Naive thymus-derived CD4-positive, alpha-beta T cell (primary cell): ENCODE data around the gene SORL1. TPM values are rescaled to one million over a fixed set of nuclear protein-coding genes. Genes with fewer than 3 reads are reported as not detected.

Experiments
- ATAC-seq: fragments of 150-1000 bp; cut with Tn5 transposase; 2 replicates; pipeline ENCODE4 v1.10.0; 2021; ENCODE audit warnings: mild to moderate bottlenecking, moderate library complexity
- CTCF ChIA-PET: fragments of 350-600 bp; sonication (Branson Sonifier 250); formaldehyde crosslinking; loops from one replicate; lab custom pipeline; 2021; ENCODE audit warnings: antibody characterized with exemption; lab: Charles Lee
- POLR2A ChIA-PET: fragments of 350-600 bp; sonication (Branson Sonifier 250); formaldehyde crosslinking; loops from one replicate; lab custom pipeline; 2021; ENCODE audit warnings: antibody characterized with exemption, inconsistent platforms; lab: Charles Lee
- DNase-seq, 9 donors: peaks; one replicate each; pipeline versions ENCODE4 v3.0.0 to v3.0.0-alpha.2; 2020 to 2022; ENCODE audit warnings: mixed read lengths in 1 of 9
- H3K27ac ChIP-seq: one replicate; pipeline ENCODE4 v1.7.0; 2013; ENCODE audit warnings: mild to moderate bottlenecking, low read depth, low read length, moderate library complexity
- H3K27me3 ChIP-seq, 2 donors: one replicate each; pipeline ENCODE4 v1.7.0; 2013; ENCODE audit warnings: low read length in 2 of 2, mild to moderate bottlenecking in 2 of 2, moderate library complexity in 2 of 2; ENCODE audit not compliant: control insufficient read depth in 2 of 2, insufficient read depth in 2 of 2
- H3K36me3 ChIP-seq, 3 experiments: 1 replicate in 2 of 3; 2 replicates in 1 of 3; pipeline ENCODE4 v1.7.0; 2013; ENCODE audit warnings: low read length in 3 of 3, mild to moderate bottlenecking in 3 of 3, moderate library complexity in 1 of 3; ENCODE audit not compliant: insufficient read depth in 3 of 3, control insufficient read depth in 2 of 3
- H3K4me1 ChIP-seq, 2 donors: one replicate each; pipeline ENCODE4 v1.7.0; 2013; ENCODE audit warnings: low read length in 2 of 2, mild to moderate bottlenecking in 2 of 2, moderate library complexity in 1 of 2; ENCODE audit not compliant: control insufficient read depth in 2 of 2, insufficient read depth in 2 of 2
- H3K4me3 ChIP-seq: 2 replicates; pipeline ENCODE4 v1.7.0; 2013; ENCODE audit warnings: mild to moderate bottlenecking, low read length
- H3K9me3 ChIP-seq, 3 experiments: 1 replicate in 2 of 3; 2 replicates in 1 of 3; pipeline ENCODE4 v1.7.0; 2013; ENCODE audit warnings: low read length in 3 of 3; ENCODE audit not compliant: control insufficient read depth in 2 of 3
- H3K27ac Mint-ChIP-seq, 9 donors: one replicate each; pipeline ENCODE4 v1.8.0; 2020 to 2022; ENCODE audit warnings: mixed read lengths in 9 of 9, mild to moderate bottlenecking in 8 of 9, moderate library complexity in 5 of 9, inconsistent platforms in 2 of 9
- H3K27me3 Mint-ChIP-seq, 5 donors: one replicate each; pipeline ENCODE4 v1.8.0; 2021 to 2022; ENCODE audit warnings: mixed read lengths in 5 of 5, mild to moderate bottlenecking in 1 of 5
- H3K36me3 Mint-ChIP-seq, 5 donors: one replicate each; pipeline ENCODE4 v1.8.0; 2020 to 2022; ENCODE audit warnings: mixed read lengths in 5 of 5, mild to moderate bottlenecking in 3 of 5, inconsistent platforms in 1 of 5
- H3K4me1 Mint-ChIP-seq, 7 donors: one replicate each; pipeline ENCODE4 v1.8.0; 2020 to 2022; ENCODE audit warnings: mixed read lengths in 7 of 7, mild to moderate bottlenecking in 3 of 7, inconsistent platforms in 1 of 7
- H3K4me3 Mint-ChIP-seq, 10 donors: one replicate each; pipeline ENCODE4 v1.8.0; 2020 to 2022; ENCODE audit warnings: mild to moderate bottlenecking in 10 of 10, mixed read lengths in 10 of 10, moderate library complexity in 6 of 10, inconsistent platforms in 2 of 10
- H3K9me3 Mint-ChIP-seq, 11 donors: one replicate each; pipeline ENCODE4 v1.8.0; 2020 to 2022; ENCODE audit warnings: mixed read lengths in 11 of 11, mild to moderate bottlenecking in 4 of 11, inconsistent platforms in 1 of 11, moderate library complexity in 1 of 11
- intact Hi-C, 2 donors: fragments of 100-400 bp; cut with micrococcal nuclease; formaldehyde crosslinking; loops; one replicate each; pipeline ENCODE4 v1.15.1; 2023
- polyA plus RNA-seq, 2 donors: library from polyadenylated mRNA; unstranded; fragments of 300-500 nt; fragmentation: Illumina TruSeq; gene quantifications; one replicate each; pipeline ENCODE4 v1.2.3, GENCODE V29; 2021
- total RNA-seq, 6 experiments: library from RNA in 5 of 6; stranded (reverse) in 5 of 6; gene quantifications; 1 replicate in 5 of 6; 2 replicates in 1 of 6; pipeline ENCODE4 v1.2.3 and lab custom pipeline; 2021 to 2026

SORL1 gene
- total and polyA plus RNA-seq, 7 experiments from 2014 or later, result 165 to 555 (median 321) TPM

- H3K36me3 Mint-ChIP-seq, result peaks cover 0 to 5% (median 0%) of the 10 kb centered on the region in 5 donors
- no peaks in the 10 kb centered on the region for H3K27me3 ChIP-seq
- no peaks in the 10 kb centered on the region for H3K27me3 Mint-ChIP-seq
- ChIA-PET CTCF (interaction anchor here (2.6 kb wide), 1 partner anchor 10 kb away, joined by 12 read pairs; no protein-coding TSS in a partner anchor), POLR2A (no interaction called here)
- H3K27ac ChIP-seq, result no peak overlapping the region
- DNase-seq, result no peak
- ATAC-seq, result no peak
- peak overlapping the region in 1 of 9 donors; percentile 0 for H3K27ac Mint-ChIP-seq
- no peak overlapping the region for H3K4me3 Mint-ChIP-seq
- H3K4me1 Mint-ChIP-seq, result peaks cover 8 to 23% (median 13%) of the 10 kb centered on the region in 7 donors
- H3K9me3 Mint-ChIP-seq, result peaks cover 0 to 2% (median 0%) of the 10 kb centered on the region in 11 donors
- intact Hi-C loops, result no loop called here
- H3K9me3 ChIP-seq, result no peaks in the 10 kb centered on the region
- no peak overlapping the region for H3K4me3 ChIP-seq
- H3K4me1 ChIP-seq, result peaks cover 7 to 10% of the 10 kb centered on the region in 2 donors
- no peaks in the 10 kb centered on the region for H3K36me3 ChIP-seq
Measured at GRCh38 chr11:121645596-121645995, 193.5 kb downstream of the SORL1 start.

- Histone ChIP-seq H3K27ac (no peak overlapping the region), H3K36me3 (no peaks in the 10 kb centered on the region), H3K4me3 (no peak overlapping the region), H3K9me3 (no peaks in the 10 kb centered on the region), H3K4me1 (peaks cover 21 to 23% of the 10 kb centered on the region in 2 donors), H3K27me3 (no peaks in the 10 kb centered on the region)
- no peaks in the 10 kb centered on the region for H3K9me3 Mint-ChIP-seq
- POLR2A ChIA-PET, result no interaction called here
- CTCF ChIA-PET, result no interaction called here
- DNase-seq, result no peak
- H3K4me1 Mint-ChIP-seq, result peaks cover 17 to 30% (median 26%) of the 10 kb centered on the region in 7 donors
- peaks cover 0 to 9% (median 0%) of the 10 kb centered on the region in 5 donors for H3K27me3 Mint-ChIP-seq
- intact Hi-C loops, result no loop called here
- ATAC-seq, result no peak
- H3K4me3 Mint-ChIP-seq, result no peak overlapping the region
- H3K36me3 Mint-ChIP-seq, result peaks cover 0 to 5% (median 0%) of the 10 kb centered on the region in 5 donors
- H3K27ac Mint-ChIP-seq, result peak overlapping the region in 1 of 9 donors; percentile 8
Measured at GRCh38 chr11:121648306-121648705, 196.2 kb downstream of the SORL1 start.

GRCh38 chr11:121649798-121650197 is 197.7 kb downstream of the SORL1 start:
- H3K27ac Mint-ChIP-seq, result peak overlapping the region in 4 of 9 donors; percentile 2 to 81 (median 54)
- peak overlapping the region in 8 of 10 donors; percentile 0 to 77 (median 37) for H3K4me3 Mint-ChIP-seq
- Histone ChIP-seq H3K36me3 (no peaks in the 10 kb centered on the region), H3K9me3 (no peaks in the 10 kb centered on the region), H3K4me3 (no peak overlapping the region), H3K27ac (no peak overlapping the region), H3K4me1 (peaks cover 21 to 23% of the 10 kb centered on the region in 2 donors), H3K27me3 (no peaks in the 10 kb centered on the region)
- H3K4me1 Mint-ChIP-seq, result peaks cover 17 to 36% (median 26%) of the 10 kb centered on the region in 7 donors
- ATAC-seq (no peak), DNase-seq (no peak)
- peaks cover 0 to 19% (median 0%) of the 10 kb centered on the region in 5 donors for H3K27me3 Mint-ChIP-seq
- no peaks in the 10 kb centered on the region for H3K9me3 Mint-ChIP-seq
- peaks cover 0 to 5% (median 0%) of the 10 kb centered on the region in 5 donors for H3K36me3 Mint-ChIP-seq
- ChIA-PET CTCF (interaction anchor here (0.5 kb wide), 1 partner anchor 250 kb away, joined by 3 read pairs; no protein-coding TSS in a partner anchor), POLR2A (no interaction called here)
- intact Hi-C loops, result no loop called here

GRCh38 chr11:121650351-121651256 is 198.5 kb downstream of the SORL1 start:
- H3K9me3 ChIP-seq, result no peaks in the 10 kb centered on the region
- H3K27ac Mint-ChIP-seq, result peak overlapping the region in 8 of 9 donors; percentile 1 to 81 (median 42)
- no peaks in the 10 kb centered on the region for H3K27me3 ChIP-seq
- peaks cover 0 to 23% (median 0%) of the 10 kb centered on the region in 5 donors for H3K27me3 Mint-ChIP-seq
- peaks cover 23 to 40% (median 31%) of the 10 kb centered on the region in 7 donors for H3K4me1 Mint-ChIP-seq
- H3K4me3 Mint-ChIP-seq, result peak overlapping the region; percentile 18 to 80 (median 55)
- peaks cover 21 to 23% of the 10 kb centered on the region in 2 donors for H3K4me1 ChIP-seq
- no peaks in the 10 kb centered on the region for H3K36me3 ChIP-seq
- DNase-seq (no peak), ATAC-seq (peak; percentile 15)
- H3K4me3 ChIP-seq, result peak overlapping the region; percentile 16
- peaks cover 0 to 2% (median 0%) of the 10 kb centered on the region in 11 donors for H3K9me3 Mint-ChIP-seq
- ChIA-PET POLR2A (no interaction called here), CTCF (no interaction called here)
- peaks cover 0 to 5% (median 0%) of the 10 kb centered on the region in 5 donors for H3K36me3 Mint-ChIP-seq
- intact Hi-C loops, result no loop called here
- H3K27ac ChIP-seq, result no peak overlapping the region

- ATAC-seq (no peak), DNase-seq (peak in 5 of 9 donors; percentile 14 to 36 (median 24))
- peaks cover 27 to 46% (median 38%) of the 10 kb centered on the region in 7 donors for H3K4me1 Mint-ChIP-seq
- ChIA-PET CTCF (no interaction called here), POLR2A (no interaction called here)
- peak overlapping the region in 5 of 9 donors; percentile 1 to 64 (median 33) for H3K27ac Mint-ChIP-seq
- H3K36me3 Mint-ChIP-seq, result peaks cover 0 to 5% (median 0%) of the 10 kb centered on the region in 5 donors
- Histone ChIP-seq H3K4me3 (peak overlapping the region; percentile 16), H3K27ac (no peak overlapping the region), H3K36me3 (no peaks in the 10 kb centered on the region), H3K27me3 (no peaks in the 10 kb centered on the region), H3K9me3 (no peaks in the 10 kb centered on the region), H3K4me1 (peaks cover 21 to 23% of the 10 kb centered on the region in 2 donors)
- peaks cover 0 to 2% (median 0%) of the 10 kb centered on the region in 11 donors for H3K9me3 Mint-ChIP-seq
- H3K27me3 Mint-ChIP-seq, result peaks cover 0 to 25% (median 0%) of the 10 kb centered on the region in 5 donors
- intact Hi-C loops, result no loop called here
- peak overlapping the region in 6 of 10 donors; percentile 14 to 75 (median 41) for H3K4me3 Mint-ChIP-seq
Measured at GRCh38 chr11:121651257-121651605, 199.1 kb downstream of the SORL1 start.

GRCh38 chr11:121652971-121653370 is 200.9 kb downstream of the SORL1 start:
- ChIA-PET POLR2A (no interaction called here), CTCF (interaction anchor here (0.6 kb wide), 1 partner anchor 90 kb away, joined by 3 read pairs; no protein-coding TSS in a partner anchor)
- intact Hi-C loops, result no loop called here
- H3K36me3 Mint-ChIP-seq, result peaks cover 0 to 5% (median 0%) of the 10 kb centered on the region in 5 donors
- no peaks in the 10 kb centered on the region for H3K36me3 ChIP-seq
- peaks cover 0 to 2% (median 0%) of the 10 kb centered on the region in 11 donors for H3K9me3 Mint-ChIP-seq
- DNase-seq (no peak), ATAC-seq (no peak)
- peaks cover 21 to 23% of the 10 kb centered on the region in 2 donors for H3K4me1 ChIP-seq
- no peak overlapping the region for H3K27ac ChIP-seq
- peak overlapping the region in 1 of 10 donors; percentile 7 for H3K4me3 Mint-ChIP-seq
- H3K27ac Mint-ChIP-seq, result no peak overlapping the region
- peaks cover 27 to 48% (median 38%) of the 10 kb centered on the region in 7 donors for H3K4me1 Mint-ChIP-seq
- H3K9me3 ChIP-seq, result no peaks in the 10 kb centered on the region
- H3K27me3 Mint-ChIP-seq, result peaks cover 0 to 25% (median 0%) of the 10 kb centered on the region in 5 donors
- H3K27me3 ChIP-seq, result no peaks in the 10 kb centered on the region
- H3K4me3 ChIP-seq, result no peak overlapping the region
